Measurements from ENCODE around the gene ZNF611.
"Not testable (repeated sequence)": the region's sequence is repeated elsewhere in the genome, so short reads cannot be mapped to it uniquely, and the experiment has no call there.

DNA sequence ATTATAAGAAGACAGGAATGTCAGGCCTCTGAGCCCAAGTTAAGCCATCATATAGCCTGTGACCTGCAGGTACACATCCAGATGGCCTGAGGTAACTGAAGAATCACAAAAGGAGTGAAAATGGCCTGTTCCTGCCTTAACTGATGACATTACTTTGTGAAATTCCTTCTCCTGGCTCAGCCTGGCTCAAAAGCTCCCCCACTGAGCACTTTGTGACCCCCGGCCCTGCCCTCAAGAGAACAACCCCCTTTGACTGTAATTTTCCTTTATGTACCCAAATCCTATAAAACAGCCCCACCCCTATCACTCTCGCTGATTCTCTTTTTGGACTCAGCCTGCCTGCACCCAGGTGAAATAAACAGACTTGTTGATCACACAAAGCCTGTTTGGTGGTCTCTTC lies 21.6 kb upstream of the ZNF611 start:
- TF ChIP-seq, protein P1, sequence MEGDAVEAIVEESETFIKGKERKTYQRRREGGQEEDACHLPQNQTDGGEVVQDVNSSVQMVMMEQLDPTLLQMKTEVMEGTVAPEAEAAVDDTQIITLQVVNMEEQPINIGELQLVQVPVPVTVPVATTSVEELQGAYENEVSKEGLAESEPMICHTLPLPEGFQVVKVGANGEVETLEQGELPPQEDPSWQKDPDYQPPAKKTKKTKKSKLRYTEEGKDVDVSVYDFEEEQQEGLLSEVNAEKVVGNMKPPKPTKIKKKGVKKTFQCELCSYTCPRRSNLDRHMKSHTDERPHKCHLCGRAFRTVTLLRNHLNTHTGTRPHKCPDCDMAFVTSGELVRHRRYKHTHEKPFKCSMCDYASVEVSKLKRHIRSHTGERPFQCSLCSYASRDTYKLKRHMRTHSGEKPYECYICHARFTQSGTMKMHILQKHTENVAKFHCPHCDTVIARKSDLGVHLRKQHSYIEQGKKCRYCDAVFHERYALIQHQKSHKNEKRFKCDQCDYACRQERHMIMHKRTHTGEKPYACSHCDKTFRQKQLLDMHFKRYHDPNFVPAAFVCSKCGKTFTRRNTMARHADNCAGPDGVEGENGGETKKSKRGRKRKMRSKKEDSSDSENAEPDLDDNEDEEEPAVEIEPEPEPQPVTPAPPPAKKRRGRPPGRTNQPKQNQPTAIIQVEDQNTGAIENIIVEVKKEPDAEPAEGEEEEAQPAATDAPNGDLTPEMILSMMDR (IDR thresholded peaks at IDR 0.05) = not testable (repeated sequence)
- not testable (repeated sequence) for TF ChIP-seq POLR2A (IDR thresholded peaks at IDR 0.05)

Measured in right lobe of liver (tissue), 4 donors.